ENCODE results near the gene L3MBTL4. TPM values are rescaled to one million over a fixed set of nuclear protein-coding genes. Genes with fewer than 3 reads are reported as not detected.

L3MBTL4 gene
- total and polyA plus RNA-seq, 8 donors, result 2.5 to 15.1 (median 6.4) TPM

GRCh38 chr18:6310714-6311113 lies 104.0 kb downstream of the L3MBTL4 start:
- DNase-seq, result no peak
- H3K36me3 ChIP-seq, result no peaks in the 10 kb centered on the region
- intact Hi-C loops (cut with DNase I), result no loop called here
- ATAC-seq, result no peak
- no peak overlapping the region for H3K27ac ChIP-seq
- no peak for FAIRE-seq
- H3K27me3 ChIP-seq, result no peaks in the 10 kb centered on the region
- 81 to 94% methylated on average over 2 of the region's 2 CpGs for WGBS, 2 donors
- no peaks in the 10 kb centered on the region for H3K9me3 ChIP-seq
- TF ChIP-seq CTCF (IDR thresholded peaks at IDR 0.05), result no peak
- no peak overlapping the region for H3K4me3 ChIP-seq
- no peaks in the 10 kb centered on the region for H3K4me1 ChIP-seq

GRCh38 chr18:6297875-6298274 lies 116.8 kb downstream of the L3MBTL4 start:
- no peaks in the 10 kb centered on the region for H3K27me3 ChIP-seq
- FAIRE-seq (no peak), DNase-seq (no peak), ATAC-seq (no peak)
- no peak overlapping the region for H3K27ac ChIP-seq
- WGBS, 2 donors, result 69% methylated on average over 2 of the region's 2 CpGs
- H3K9me3 ChIP-seq, result no peaks in the 10 kb centered on the region
- no peak for TF ChIP-seq CTCF (IDR thresholded peaks at IDR 0.05)
- no peak overlapping the region for H3K4me3 ChIP-seq
- no peaks in the 10 kb centered on the region for H3K4me1 ChIP-seq
- no peaks in the 10 kb centered on the region for H3K36me3 ChIP-seq
- intact Hi-C loops (cut with DNase I), result no loop called here

- FAIRE-seq (no peak), ATAC-seq (peak in 2 of 4 donors; percentile 68 to 86), DNase-seq (peak in 1 of 6 donors; percentile 24)
- WGBS, 2 donors, result 80 to 86% methylated on average over 4 of the region's 4 CpGs
- no peaks in the 10 kb centered on the region for H3K36me3 ChIP-seq
- H3K4me3 ChIP-seq, result no peak overlapping the region
- H3K27ac ChIP-seq, result no peak overlapping the region
- intact Hi-C loops (cut with DNase I), result no loop called here
- TF ChIP-seq CTCF (IDR thresholded peaks at IDR 0.05), result no peak
- H3K9me3 ChIP-seq, result no peaks in the 10 kb centered on the region
- H3K27me3 ChIP-seq, result no peaks in the 10 kb centered on the region
- no peaks in the 10 kb centered on the region for H3K4me1 ChIP-seq
These were observed 120.4 kb downstream of the L3MBTL4 start for GRCh38 chr18:6294148-6294784.

GRCh38 chr18:6289843-6290242 lies 124.9 kb downstream of the L3MBTL4 start:
- WGBS, 2 donors, result 80 to 85% methylated on average over 4 of the region's 4 CpGs
- DNase-seq, result no peak
- Histone ChIP-seq H3K27ac (no peak overlapping the region), H3K36me3 (no peaks in the 10 kb centered on the region), H3K4me3 (no peak overlapping the region), H3K4me1 (no peaks in the 10 kb centered on the region), H3K27me3 (no peaks in the 10 kb centered on the region), H3K9me3 (no peaks in the 10 kb centered on the region)
- FAIRE-seq, result no peak
- TF ChIP-seq CTCF (IDR thresholded peaks at IDR 0.05), result no peak
- intact Hi-C loops (cut with DNase I), result no loop called here
- no peak for ATAC-seq

- TF ChIP-seq CTCF (IDR thresholded peaks at IDR 0.05), result no peak
- ATAC-seq (no peak), DNase-seq (no peak), FAIRE-seq (no peak)
- Histone ChIP-seq H3K4me3 (no peak overlapping the region), H3K4me1 (no peaks in the 10 kb centered on the region), H3K36me3 (no peaks in the 10 kb centered on the region), H3K9me3 (no peaks in the 10 kb centered on the region), H3K27ac (no peak overlapping the region), H3K27me3 (no peaks in the 10 kb centered on the region)
- intact Hi-C loops (cut with DNase I), result no loop called here
- 80 to 86% methylated on average over 4 of the region's 4 CpGs for WGBS, 2 donors
These were observed 128.1 kb downstream of the L3MBTL4 start for GRCh38 chr18:6286585-6286984.
